ENCODE results near the gene INTS11. TPM values are rescaled to one million over a fixed set of nuclear protein-coding genes. Genes with fewer than 3 reads are reported as not detected.
A peak's percentile ranks its signal among the peaks of the same experiment; 100 is the strongest.

INTS11 gene
- total and polyA plus RNA-seq, 10 of the 15 experiments (the other 5 are each of a cell fraction or from before 2014, with no cell fraction given), result 2.5 to 117 (median 77.7) TPM

- ChIA-PET SMC1A (ENCODE audit: uncharacterized antibody, unreplicated experiment) (no interaction called here), RAD21 (ENCODE audit: unreplicated experiment) (no interaction called here), CTCF (no interaction called here), POLR2A (no interaction called here)
- Histone ChIP-seq H3K36me3 (ENCODE audit: control insufficient read depth in 2 of 2, insufficient read depth in 2 of 2, low read length in 1 of 2) (no peaks in the 10 kb centered on the region), H3K27ac (ENCODE audit: control insufficient read depth, insufficient read depth) (no peak overlapping the region), H2AFZ (ENCODE audit: control insufficient read depth, low read depth, low read length) (no peak overlapping the region), H3K79me2 (ENCODE audit: control insufficient read depth, insufficient read depth, low read length) (no peaks in the 10 kb centered on the region), H3K4me1 (ENCODE audit: control insufficient read depth, insufficient read depth, low read length) (no peaks in the 10 kb centered on the region), H3K4me2 (ENCODE audit: control insufficient read depth, insufficient read depth) (no peak overlapping the region), H3K9me3 (replicated peaks; ENCODE audit: control insufficient read depth, insufficient read depth, low read length) (no peaks in the 10 kb centered on the region), H4K20me1 (ENCODE audit: control insufficient read depth, insufficient read depth) (no peaks in the 10 kb centered on the region), H3K27me3 (replicated peaks in 1 of 2; ENCODE audit: control insufficient read depth in 2 of 2, insufficient read depth in 2 of 2, low read length in 1 of 2) (no peaks in the 10 kb centered on the region), H3K4me3 (no peak overlapping the region), H3K9ac (ENCODE audit: control insufficient read depth, insufficient read depth, low read length) (no peak overlapping the region)
- WGBS (ENCODE audit: insufficient coverage, insufficient replicate concordance, low lambda C conversion rate, missing lambda C conversion rate), result 88% methylated on average over 26 of the region's 48 CpGs
- no TSS peak for BruUV-seq (replicated peaks)
- TF ChIP-seq CBFB (IDR thresholded peaks at IDR 0.05; ENCODE audit: low read depth) (no peak), POLR2A (IDR thresholded peaks at IDR 0.05; ENCODE audit: low read depth, low read length) (peak; percentile 51), NFYA (IDR thresholded peaks at IDR 0.05; ENCODE audit: borderline replicate concordance, low read depth, low read length) (no peak), SPI1 (IDR thresholded peaks at IDR 0.05; ENCODE audit: borderline replicate concordance, insufficient read depth, low read depth, low read length) (no peak), ZNF687 (IDR thresholded peaks at IDR 0.05) (no peak), MEF2A (IDR thresholded peaks at IDR 0.05; ENCODE audit: insufficient read depth, low read depth, low read length) (no peak)
- intact Hi-C loops (cut with micrococcal nuclease; ENCODE audit: unreplicated experiment) (no loop called here), in situ Hi-C loops (cut with MboI) (no loop called here)
- FAIRE-seq, result no peak
- ATAC-seq, result no peak
- DNase-seq (ENCODE audit: low read depth, low spot score), result no peak
Observed at GRCh38 chr1:1332774-1333480, 8.5 kb upstream of the INTS11 start.
